Parathyroid adenoma (tissue), 2 donors: Measurements from ENCODE around the gene NPAS3.

ENCODE experiments used
- H2AFZ ChIP-seq: fragments of 300-600 bp; sonication (generic); one replicate; pipeline ENCODE4 v1.7.0; 2017; ENCODE audit warnings: antibody characterized with exemption, mild to moderate bottlenecking
- H3K27ac ChIP-seq: fragments of 300-600 bp; sonication (generic); one replicate; pipeline ENCODE4 v1.7.0; 2017
- H3K27me3 ChIP-seq: fragments of 300-600 bp; sonication (generic); one replicate; pipeline ENCODE4 v1.7.0; 2017; ENCODE audit warnings: low read length; ENCODE audit not compliant: control insufficient read depth, insufficient read depth
- H3K36me3 ChIP-seq: fragments of 300-600 bp; sonication (generic); one replicate; pipeline ENCODE4 v1.7.0; 2017; ENCODE audit warnings: low read length; ENCODE audit not compliant: control insufficient read depth, insufficient read depth
- H3K4me1 ChIP-seq: fragments of 300-600 bp; sonication (generic); one replicate; pipeline ENCODE4 v1.7.0; 2017; ENCODE audit warnings: control low read depth
- H3K4me2 ChIP-seq: fragments of 300-600 bp; sonication (generic); one replicate; pipeline ENCODE4 v1.7.0; 2017; ENCODE audit warnings: low read length
- H3K4me3 ChIP-seq: fragments of 300-600 bp; sonication (generic); one replicate; pipeline ENCODE4 v1.7.0; 2017; ENCODE audit warnings: low read depth, low read length
- H3K79me2 ChIP-seq: fragments of 300-600 bp; sonication (generic); one replicate; pipeline ENCODE4 v1.7.0; 2017; ENCODE audit warnings: control low read depth
- H3K9ac ChIP-seq: fragments of 300-600 bp; sonication (generic); one replicate; pipeline ENCODE4 v1.7.0; 2017; ENCODE audit warnings: mild to moderate bottlenecking
- H3K9me3 ChIP-seq: fragments of 300-600 bp; sonication (generic); one replicate; pipeline ENCODE4 v1.7.0; 2017; ENCODE audit warnings: low read length; ENCODE audit not compliant: control insufficient read depth
- TF ChIP-seq, protein P1 (sequence below): fragments of 300-600 bp; sonication (generic); IDR thresholded peaks from one replicate; pipeline ENCODE4 v1.7.0; 2017; ENCODE audit warnings: antibody characterized with exemption, mild to moderate bottlenecking
- donor health status: primary hyperparathyroidism.

The NPAS3 gene

DNA sequence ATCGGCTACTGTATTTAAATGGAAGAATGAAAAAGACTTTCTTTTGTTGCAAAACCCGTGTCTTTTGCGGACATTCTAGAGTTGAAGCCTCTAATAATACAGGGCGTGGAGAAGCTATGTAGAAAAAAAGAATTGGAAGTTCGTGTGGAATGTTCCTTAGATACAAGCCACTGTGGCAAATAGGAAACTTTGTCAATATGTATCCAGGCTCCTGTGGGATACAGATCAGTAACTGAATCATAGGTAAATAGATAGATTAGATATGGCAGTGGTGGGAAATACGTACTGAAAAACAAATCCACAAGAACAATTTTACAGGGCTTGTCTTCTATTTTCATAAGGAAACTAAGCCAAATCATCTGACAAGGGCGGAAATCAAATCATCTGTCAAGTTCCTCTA, 766.8 kb downstream of the NPAS3 start:
- Histone ChIP-seq H3K9ac (no peak overlapping the region), H3K4me1 (no peaks in the 10 kb centered on the region), H3K79me2 (no peaks in the 10 kb centered on the region), H2AFZ (no peak overlapping the region), H3K27me3 (no peaks in the 10 kb centered on the region), H3K36me3 (no peaks in the 10 kb centered on the region), H3K4me3 (no peak overlapping the region), H3K4me2 (no peak overlapping the region), H3K27ac (no peak overlapping the region), H3K9me3 (no peaks in the 10 kb centered on the region)
- TF ChIP-seq, protein P1, sequence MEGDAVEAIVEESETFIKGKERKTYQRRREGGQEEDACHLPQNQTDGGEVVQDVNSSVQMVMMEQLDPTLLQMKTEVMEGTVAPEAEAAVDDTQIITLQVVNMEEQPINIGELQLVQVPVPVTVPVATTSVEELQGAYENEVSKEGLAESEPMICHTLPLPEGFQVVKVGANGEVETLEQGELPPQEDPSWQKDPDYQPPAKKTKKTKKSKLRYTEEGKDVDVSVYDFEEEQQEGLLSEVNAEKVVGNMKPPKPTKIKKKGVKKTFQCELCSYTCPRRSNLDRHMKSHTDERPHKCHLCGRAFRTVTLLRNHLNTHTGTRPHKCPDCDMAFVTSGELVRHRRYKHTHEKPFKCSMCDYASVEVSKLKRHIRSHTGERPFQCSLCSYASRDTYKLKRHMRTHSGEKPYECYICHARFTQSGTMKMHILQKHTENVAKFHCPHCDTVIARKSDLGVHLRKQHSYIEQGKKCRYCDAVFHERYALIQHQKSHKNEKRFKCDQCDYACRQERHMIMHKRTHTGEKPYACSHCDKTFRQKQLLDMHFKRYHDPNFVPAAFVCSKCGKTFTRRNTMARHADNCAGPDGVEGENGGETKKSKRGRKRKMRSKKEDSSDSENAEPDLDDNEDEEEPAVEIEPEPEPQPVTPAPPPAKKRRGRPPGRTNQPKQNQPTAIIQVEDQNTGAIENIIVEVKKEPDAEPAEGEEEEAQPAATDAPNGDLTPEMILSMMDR = no peak

DNA sequence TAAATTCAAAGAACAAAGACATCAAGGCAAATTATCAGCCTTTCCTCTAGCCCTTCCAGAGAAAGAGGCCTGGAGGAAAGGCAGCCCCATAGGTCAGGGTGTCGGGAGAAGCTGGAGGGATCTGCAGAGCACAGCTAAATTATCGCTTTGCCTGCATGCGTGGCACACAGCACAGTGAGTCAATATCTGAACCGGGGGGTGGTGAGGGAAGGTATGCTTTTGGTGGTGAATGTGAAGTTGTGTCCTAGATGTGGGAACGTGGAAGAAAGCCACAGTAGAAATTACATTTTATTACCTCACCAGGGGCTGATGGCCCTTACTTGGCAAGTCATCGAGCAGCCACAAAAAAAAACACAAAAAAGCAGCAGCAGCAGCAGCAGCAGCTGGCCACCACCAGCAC, 769.0 kb downstream of the NPAS3 start:
- H3K36me3 ChIP-seq = no peaks in the 10 kb centered on the region
- no peaks in the 10 kb centered on the region for H3K4me1 ChIP-seq
- TF ChIP-seq, protein P1 = no peak
- H3K9me3 ChIP-seq = no peaks in the 10 kb centered on the region
- H3K4me2 ChIP-seq = no peak overlapping the region
- H3K4me3 ChIP-seq = no peak overlapping the region
- no peaks in the 10 kb centered on the region for H3K27me3 ChIP-seq
- H3K79me2 ChIP-seq = no peaks in the 10 kb centered on the region
- H3K9ac ChIP-seq = no peak overlapping the region
- H2AFZ ChIP-seq = no peak overlapping the region
- no peak overlapping the region for H3K27ac ChIP-seq

DNA sequence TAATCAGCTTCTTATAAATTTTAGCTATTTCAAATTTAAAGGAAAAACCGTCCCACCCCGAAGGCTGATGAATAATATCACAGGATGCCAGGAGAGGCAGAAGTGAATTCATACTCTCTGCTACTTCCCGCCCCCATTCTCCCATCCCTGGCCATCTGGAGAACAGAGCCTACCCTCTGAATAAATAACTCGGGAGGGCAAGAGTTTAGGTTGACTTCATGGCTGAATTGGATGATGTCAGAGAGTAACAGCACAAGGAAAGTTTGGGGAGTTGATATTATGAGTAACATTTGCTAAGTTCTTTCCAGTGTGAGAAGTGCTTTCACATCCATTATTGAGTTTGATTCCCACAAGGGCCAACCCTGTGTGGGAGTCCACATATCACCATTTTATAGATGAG, 770.6 kb downstream of the NPAS3 start:
- Histone ChIP-seq H3K36me3 (no peaks in the 10 kb centered on the region), H3K9me3 (no peaks in the 10 kb centered on the region), H3K27me3 (no peaks in the 10 kb centered on the region), H2AFZ (no peak overlapping the region), H3K4me3 (no peak overlapping the region), H3K27ac (no peak overlapping the region), H3K9ac (no peak overlapping the region), H3K79me2 (no peaks in the 10 kb centered on the region), H3K4me2 (no peak overlapping the region), H3K4me1 (no peaks in the 10 kb centered on the region)
- TF ChIP-seq, protein P1 = no peak

DNA sequence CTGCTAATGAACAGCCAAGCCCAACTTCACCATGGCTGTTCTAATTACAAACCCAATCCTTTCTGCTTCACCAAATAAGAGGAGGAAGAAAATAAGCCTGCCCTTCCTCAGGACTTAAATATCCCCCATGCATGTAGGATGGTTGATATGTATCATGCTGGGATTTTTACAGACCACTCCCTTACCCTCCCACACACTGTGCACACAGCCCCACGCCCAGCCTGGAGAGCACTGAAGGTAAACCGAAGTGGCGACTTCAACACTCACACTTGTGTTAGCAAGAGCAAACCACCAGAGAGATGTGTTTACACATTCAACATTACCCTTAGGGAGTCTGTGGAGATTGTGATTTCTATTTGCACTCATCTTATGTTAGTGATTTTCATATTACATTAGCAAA, 771.0 kb downstream of the NPAS3 start:
- H3K79me2 ChIP-seq = no peaks in the 10 kb centered on the region
- no peaks in the 10 kb centered on the region for H3K4me1 ChIP-seq
- H3K27me3 ChIP-seq = no peaks in the 10 kb centered on the region
- no peaks in the 10 kb centered on the region for H3K36me3 ChIP-seq
- TF ChIP-seq, protein P1 = no peak
- no peak overlapping the region for H3K4me3 ChIP-seq
- no peak overlapping the region for H3K4me2 ChIP-seq
- no peaks in the 10 kb centered on the region for H3K9me3 ChIP-seq
- H3K9ac ChIP-seq = no peak overlapping the region
- H2AFZ ChIP-seq = no peak overlapping the region
- H3K27ac ChIP-seq = no peak overlapping the region

DNA sequence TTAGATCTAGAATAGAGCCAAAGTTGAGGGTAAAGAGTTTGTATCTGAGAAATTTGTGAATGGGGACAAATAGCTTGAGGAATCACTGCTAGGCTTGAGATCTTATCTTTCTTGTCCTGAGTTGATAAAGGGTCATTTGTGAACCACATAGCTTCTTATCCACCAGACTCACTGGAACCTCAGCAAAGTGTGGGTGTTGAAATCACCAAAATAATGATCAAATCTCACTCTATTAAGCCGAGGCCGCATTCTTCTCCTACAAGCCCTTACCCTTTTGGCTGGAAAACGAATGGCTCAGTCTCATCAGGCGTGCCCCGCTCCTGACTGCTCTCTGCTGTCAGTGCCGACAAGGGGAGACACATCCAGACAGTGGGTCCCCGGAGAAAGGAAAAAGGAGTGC, 771.6 kb downstream of the NPAS3 start:
- no peak overlapping the region for H3K27ac ChIP-seq
- TF ChIP-seq, protein P1 = no peak
- no peak overlapping the region for H3K4me3 ChIP-seq
- no peaks in the 10 kb centered on the region for H3K27me3 ChIP-seq
- H3K9me3 ChIP-seq = no peaks in the 10 kb centered on the region
- no peaks in the 10 kb centered on the region for H3K79me2 ChIP-seq
- no peak overlapping the region for H2AFZ ChIP-seq
- no peak overlapping the region for H3K9ac ChIP-seq
- H3K36me3 ChIP-seq = no peaks in the 10 kb centered on the region
- no peak overlapping the region for H3K4me2 ChIP-seq
- no peaks in the 10 kb centered on the region for H3K4me1 ChIP-seq
